MM.1S (cell line): ENCODE data around the gene ITGA6.
"Not testable (repeated sequence)": the region's sequence is repeated elsewhere in the genome, so short reads cannot be mapped to it uniquely, and the experiment has no call there.

ENCODE experiments used
- DNase-seq: peaks from one replicate; pipeline ENCODE4 v3.0.0-alpha.2; 2015
- H2AFZ ChIP-seq: fragments of 300-600 bp; sonication (generic); 2 replicates; pipeline ENCODE4 v1.6.0; 2016; ENCODE audit warnings: antibody characterized with exemption, low read length
- H3F3A ChIP-seq: fragments of 300-600 bp; sonication (generic); 2 replicates; pipeline ENCODE4 v1.6.1; 2016; ENCODE audit warnings: mild to moderate bottlenecking, antibody characterized with exemption, low read length, moderate library complexity, mixed read lengths; ENCODE audit not compliant: insufficient read depth
- H3K27ac ChIP-seq: fragments of 300-600 bp; sonication (generic); 2 replicates; pipeline ENCODE4 v1.5.1; 2016; ENCODE audit warnings: mild to moderate bottlenecking, low read length
- H3K27me3 ChIP-seq: fragments of 300-600 bp; sonication (generic); replicated peaks from 2 replicates; pipeline ENCODE4 v1.6.0; 2016; ENCODE audit warnings: low read length; ENCODE audit not compliant: insufficient read depth
- H3K36me3 ChIP-seq: fragments of 300-600 bp; sonication (generic); replicated peaks from 2 replicates; pipeline ENCODE4 v1.6.1; 2016; ENCODE audit warnings: mild to moderate bottlenecking, low read length, mixed read lengths; ENCODE audit not compliant: insufficient read depth
- H3K4me1 ChIP-seq: fragments of 300-600 bp; sonication (generic); 2 replicates; pipeline ENCODE4 v1.6.1; 2016; ENCODE audit warnings: low read length, mixed read lengths
- H3K4me2 ChIP-seq: fragments of 300-600 bp; sonication (generic); 2 replicates; pipeline ENCODE4 v1.6.0; 2016; ENCODE audit warnings: low read depth, low read length
- H3K4me3 ChIP-seq: fragments of 300-600 bp; sonication (generic); 2 replicates; pipeline ENCODE4 v1.5.1; 2016; ENCODE audit warnings: low read length, mixed read lengths
- H3K79me2 ChIP-seq: fragments of 300-600 bp; sonication (generic); 2 replicates; pipeline ENCODE4 v1.6.1; 2016; ENCODE audit warnings: mixed run types, low read length, mixed read lengths
- H3K9ac ChIP-seq: fragments of 300-600 bp; sonication (generic); 2 replicates; pipeline ENCODE4 v1.6.1; 2016; ENCODE audit warnings: low read length, mixed read lengths
- H3K9me2 ChIP-seq: fragments of 300-600 bp; sonication (generic); replicated peaks from 2 replicates; pipeline ENCODE4 v1.6.1; 2016; ENCODE audit warnings: mild to moderate bottlenecking, low read length, mixed read lengths; ENCODE audit not compliant: insufficient read depth
- H3K9me3 ChIP-seq: fragments of 300-600 bp; sonication (generic); replicated peaks from 2 replicates; pipeline ENCODE4 v1.6.1; 2016; ENCODE audit warnings: mild to moderate bottlenecking, low read length, mixed read lengths; ENCODE audit not compliant: insufficient read depth
- H4K20me1 ChIP-seq: fragments of 300-600 bp; sonication (generic); 2 replicates; pipeline ENCODE4 v1.6.1; 2016; ENCODE audit warnings: mild to moderate bottlenecking, low read length, moderate library complexity, mixed read lengths; ENCODE audit not compliant: insufficient read depth
- CTCF ChIP-seq: fragments of 300-600 bp; sonication (generic); IDR thresholded peaks from 2 replicates; pipeline ENCODE4 v1.5.1; 2016; ENCODE audit warnings: antibody characterized with exemption, low read length, mixed read lengths
- EZH2 ChIP-seq: fragments of 300-600 bp; sonication (generic); optimal IDR thresholded peaks from 2 replicates; pipeline ENCODE3; 2017; ENCODE audit warnings: low read depth, mild to moderate bottlenecking, antibody characterized with exemption, low read length, mixed read lengths
- EZH2phosphoT487 ChIP-seq: fragments of 300-600 bp; sonication (generic); IDR thresholded peaks from 2 replicates; pipeline ENCODE4 v1.6.1; 2018; ENCODE audit warnings: antibody characterized with exemption, low read length

ITGA6 gene

GRCh38 chr2:172535119-172535518, 107.7 kb downstream of the ITGA6 start:
- no peak overlapping the region for H3K4me3 ChIP-seq
- no peak for DNase-seq
- no peaks in the 10 kb centered on the region for H3K9me2 ChIP-seq
- H3K4me1 ChIP-seq = peaks cover 9% of the 10 kb centered on the region; the same call in 1 of the 2 replicates
- H3K27me3 ChIP-seq = no peaks in the 10 kb centered on the region
- H3K79me2 ChIP-seq = peaks cover 36% of the 10 kb centered on the region
- no peak overlapping the region for H3K9ac ChIP-seq
- H3K36me3 ChIP-seq = peaks cover 15% of the 10 kb centered on the region; the same call in 1 of the 2 replicates
- H3K4me2 ChIP-seq = no peak overlapping the region
- no peaks in the 10 kb centered on the region for H3K9me3 ChIP-seq
- TF ChIP-seq EZH2phosphoT487 (no peak), EZH2 (no peak), CTCF (no peak)
- no peak overlapping the region for H3K27ac ChIP-seq
- H2AFZ ChIP-seq = no peak overlapping the region
- no peaks in the 10 kb centered on the region for H3F3A ChIP-seq
- no peaks in the 10 kb centered on the region for H4K20me1 ChIP-seq

GRCh38 chr2:172537851-172538250, 110.5 kb downstream of the ITGA6 start:
- not testable (repeated sequence) for H3K9ac ChIP-seq, H4K20me1 ChIP-seq, H3K27ac ChIP-seq, H3K9me2 ChIP-seq, H3K36me3 ChIP-seq, H3K27me3 ChIP-seq, H3K4me2 ChIP-seq, H3K9me3 ChIP-seq, H3F3A ChIP-seq, DNase-seq, H2AFZ ChIP-seq, H3K4me1 ChIP-seq, H3K4me3 ChIP-seq
- H3K79me2 ChIP-seq = peaks cover 47% of the 10 kb centered on the region

GRCh38 chr2:172539767-172540166, 112.4 kb downstream of the ITGA6 start:
- TF ChIP-seq CTCF (no peak), EZH2 (no peak), EZH2phosphoT487 (no peak)
- no peak overlapping the region for H2AFZ ChIP-seq
- H3K9me2 ChIP-seq = no peaks in the 10 kb centered on the region
- H3F3A ChIP-seq = no peaks in the 10 kb centered on the region
- no peak overlapping the region for H3K27ac ChIP-seq
- H3K4me1 ChIP-seq = peaks cover 9% of the 10 kb centered on the region; the same call in 1 of the 2 replicates
- no peaks in the 10 kb centered on the region; the same call in 1 of the 2 replicates for H3K36me3 ChIP-seq
- no peak overlapping the region for H3K4me3 ChIP-seq
- H3K27me3 ChIP-seq = no peaks in the 10 kb centered on the region
- no peaks in the 10 kb centered on the region for H3K9me3 ChIP-seq
- DNase-seq = no peak
- H3K79me2 ChIP-seq = peaks cover 50% of the 10 kb centered on the region
- H4K20me1 ChIP-seq = no peaks in the 10 kb centered on the region
- H3K9ac ChIP-seq = no peak overlapping the region
- H3K4me2 ChIP-seq = no peak overlapping the region

GRCh38 chr2:172540421-172540820, 113.0 kb downstream of the ITGA6 start:
- Histone ChIP-seq H3K9me3 (no peaks in the 10 kb centered on the region), H3K4me2 (no peak overlapping the region)
- no peak for TF ChIP-seq CTCF
- no peak for TF ChIP-seq EZH2phosphoT487
- TF ChIP-seq EZH2 = no peak

More at GRCh38 chr2:172540421-172540820, 113.0 kb downstream of the ITGA6 start:
- H3K27ac ChIP-seq = no peak overlapping the region
- H3K4me3 ChIP-seq = no peak overlapping the region
- H2AFZ ChIP-seq = no peak overlapping the region
- no peak overlapping the region for H3K9ac ChIP-seq
- H3K79me2 ChIP-seq = peaks cover 51% of the 10 kb centered on the region
- 0 out of 2 replicates have a peak, but pooled peaks cover under 1% of the 10 kb centered on the region for H3F3A ChIP-seq
- DNase-seq = no peak
- H3K9me2 ChIP-seq = no peaks in the 10 kb centered on the region
- H3K27me3 ChIP-seq = no peaks in the 10 kb centered on the region
- peaks cover 5% of the 10 kb centered on the region; the same call in 1 of the 2 replicates for H3K4me1 ChIP-seq
- no peaks in the 10 kb centered on the region; the same call in 1 of the 2 replicates for H3K36me3 ChIP-seq
- H4K20me1 ChIP-seq = no peaks in the 10 kb centered on the region
